ENCODE measurements around the gene INHBB. TPM values are rescaled to one million over a fixed set of nuclear protein-coding genes. Genes with fewer than 3 reads are reported as not detected.

The INHBB gene
- polyA plus RNA-seq, 1 donor from 2014 or later, result not detected

DNA sequence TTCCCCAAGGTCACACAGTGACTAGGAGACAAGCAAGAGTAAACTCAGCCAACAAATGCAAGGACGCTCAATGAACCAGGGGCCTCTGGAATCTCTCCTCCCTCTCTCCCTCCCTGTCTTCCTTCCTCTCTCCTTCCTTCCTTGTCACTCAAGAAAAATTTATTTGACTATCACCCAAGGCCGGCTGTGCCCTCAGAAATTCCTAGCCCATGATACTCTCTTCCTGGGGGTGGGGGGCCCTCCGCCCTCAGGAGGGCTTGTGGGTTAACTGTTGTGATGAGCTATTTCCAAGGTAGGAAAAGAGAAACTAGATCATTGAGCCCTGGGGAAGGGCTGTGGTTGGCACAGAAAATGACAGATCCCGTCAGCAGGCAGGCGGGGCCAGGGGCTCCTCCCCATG is 21.7 kb downstream of the INHBB start:
- Histone ChIP-seq H3K36me3 (ENCODE audit: insufficient read depth, low read length) (no peaks in the 10 kb centered on the region), H3K9me2 (ENCODE audit: insufficient read depth, low read length) (no peaks in the 10 kb centered on the region), H3F3A (ENCODE audit: insufficient read depth, low read length, poor library complexity, severe bottlenecking) (no peaks in the 10 kb centered on the region), H3K4me2 (ENCODE audit: low read length) (no peak overlapping the region), H4K20me1 (ENCODE audit: insufficient read depth) (no peaks in the 10 kb centered on the region), H2AFZ (ENCODE audit: low read depth, low read length) (no peak overlapping the region), H3K27me3 (ENCODE audit: insufficient read depth, low read depth, low read length) (no peaks in the 10 kb centered on the region), H3K9ac (ENCODE audit: low read length) (no peak overlapping the region), H3K9me3 (ENCODE audit: low read length) (no peaks in the 10 kb centered on the region), H3K4me3 (ENCODE audit: low read length) (no peak overlapping the region), H3K79me2 (replicated peaks; ENCODE audit: insufficient read depth, low read length) (no peaks in the 10 kb centered on the region), H3K27ac (ENCODE audit: low read length) (no peak overlapping the region)
- no peak for TF ChIP-seq TAF1 (IDR thresholded peaks at IDR 0.05; ENCODE audit: low read depth)
- TF ChIP-seq SMC3 (conservative IDR thresholded peaks at IDR 0.05; ENCODE audit: poor library complexity), result no peak
- no peak for TF ChIP-seq MXI1 (conservative IDR thresholded peaks at IDR 0.05; ENCODE audit: poor library complexity, severe bottlenecking)
- no peak for TF ChIP-seq POLR2AphosphoS5 (IDR thresholded peaks at IDR 0.05)
- TF ChIP-seq EZH2 (IDR thresholded peaks at IDR 0.05; ENCODE audit: borderline replicate concordance, insufficient read depth, low read length, poor library complexity, severe bottlenecking), result no peak
- TF ChIP-seq EP300 (conservative IDR thresholded peaks at IDR 0.05; ENCODE audit: poor library complexity, severe bottlenecking), result no peak
- TF ChIP-seq, protein P1, sequence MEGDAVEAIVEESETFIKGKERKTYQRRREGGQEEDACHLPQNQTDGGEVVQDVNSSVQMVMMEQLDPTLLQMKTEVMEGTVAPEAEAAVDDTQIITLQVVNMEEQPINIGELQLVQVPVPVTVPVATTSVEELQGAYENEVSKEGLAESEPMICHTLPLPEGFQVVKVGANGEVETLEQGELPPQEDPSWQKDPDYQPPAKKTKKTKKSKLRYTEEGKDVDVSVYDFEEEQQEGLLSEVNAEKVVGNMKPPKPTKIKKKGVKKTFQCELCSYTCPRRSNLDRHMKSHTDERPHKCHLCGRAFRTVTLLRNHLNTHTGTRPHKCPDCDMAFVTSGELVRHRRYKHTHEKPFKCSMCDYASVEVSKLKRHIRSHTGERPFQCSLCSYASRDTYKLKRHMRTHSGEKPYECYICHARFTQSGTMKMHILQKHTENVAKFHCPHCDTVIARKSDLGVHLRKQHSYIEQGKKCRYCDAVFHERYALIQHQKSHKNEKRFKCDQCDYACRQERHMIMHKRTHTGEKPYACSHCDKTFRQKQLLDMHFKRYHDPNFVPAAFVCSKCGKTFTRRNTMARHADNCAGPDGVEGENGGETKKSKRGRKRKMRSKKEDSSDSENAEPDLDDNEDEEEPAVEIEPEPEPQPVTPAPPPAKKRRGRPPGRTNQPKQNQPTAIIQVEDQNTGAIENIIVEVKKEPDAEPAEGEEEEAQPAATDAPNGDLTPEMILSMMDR (IDR thresholded peaks at IDR 0.05; ENCODE audit: poor library complexity, severe bottlenecking), result no peak
- TF ChIP-seq, protein P2, sequence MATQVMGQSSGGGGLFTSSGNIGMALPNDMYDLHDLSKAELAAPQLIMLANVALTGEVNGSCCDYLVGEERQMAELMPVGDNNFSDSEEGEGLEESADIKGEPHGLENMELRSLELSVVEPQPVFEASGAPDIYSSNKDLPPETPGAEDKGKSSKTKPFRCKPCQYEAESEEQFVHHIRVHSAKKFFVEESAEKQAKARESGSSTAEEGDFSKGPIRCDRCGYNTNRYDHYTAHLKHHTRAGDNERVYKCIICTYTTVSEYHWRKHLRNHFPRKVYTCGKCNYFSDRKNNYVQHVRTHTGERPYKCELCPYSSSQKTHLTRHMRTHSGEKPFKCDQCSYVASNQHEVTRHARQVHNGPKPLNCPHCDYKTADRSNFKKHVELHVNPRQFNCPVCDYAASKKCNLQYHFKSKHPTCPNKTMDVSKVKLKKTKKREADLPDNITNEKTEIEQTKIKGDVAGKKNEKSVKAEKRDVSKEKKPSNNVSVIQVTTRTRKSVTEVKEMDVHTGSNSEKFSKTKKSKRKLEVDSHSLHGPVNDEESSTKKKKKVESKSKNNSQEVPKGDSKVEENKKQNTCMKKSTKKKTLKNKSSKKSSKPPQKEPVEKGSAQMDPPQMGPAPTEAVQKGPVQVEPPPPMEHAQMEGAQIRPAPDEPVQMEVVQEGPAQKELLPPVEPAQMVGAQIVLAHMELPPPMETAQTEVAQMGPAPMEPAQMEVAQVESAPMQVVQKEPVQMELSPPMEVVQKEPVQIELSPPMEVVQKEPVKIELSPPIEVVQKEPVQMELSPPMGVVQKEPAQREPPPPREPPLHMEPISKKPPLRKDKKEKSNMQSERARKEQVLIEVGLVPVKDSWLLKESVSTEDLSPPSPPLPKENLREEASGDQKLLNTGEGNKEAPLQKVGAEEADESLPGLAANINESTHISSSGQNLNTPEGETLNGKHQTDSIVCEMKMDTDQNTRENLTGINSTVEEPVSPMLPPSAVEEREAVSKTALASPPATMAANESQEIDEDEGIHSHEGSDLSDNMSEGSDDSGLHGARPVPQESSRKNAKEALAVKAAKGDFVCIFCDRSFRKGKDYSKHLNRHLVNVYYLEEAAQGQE (IDR thresholded peaks at IDR 0.05; ENCODE audit: borderline replicate concordance), result no peak
- no peak for TF ChIP-seq RAD21 (conservative IDR thresholded peaks at IDR 0.05)

DNA sequence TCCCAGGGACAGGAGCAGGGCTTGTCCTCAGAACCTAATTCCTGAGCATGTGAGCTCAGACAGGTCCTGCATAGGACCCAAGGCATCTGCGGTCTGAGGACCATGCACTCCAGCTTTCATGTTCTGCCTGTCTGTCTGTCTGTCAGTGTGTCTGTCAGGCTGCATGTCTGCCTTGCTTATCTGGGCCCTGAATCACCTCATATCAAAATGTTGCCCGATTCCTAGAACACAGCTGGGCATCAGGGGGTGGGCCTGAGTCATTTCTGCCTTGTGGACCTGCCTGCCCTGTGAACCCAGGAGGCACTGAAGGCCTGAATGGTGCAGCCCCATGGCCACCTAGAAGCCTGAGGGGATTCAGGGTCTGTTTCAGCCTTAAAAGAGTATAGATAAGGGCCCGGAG is 22.1 kb downstream of the INHBB start:
- Histone ChIP-seq H3K4me3 (ENCODE audit: low read length) (no peak overlapping the region), H3K36me3 (ENCODE audit: insufficient read depth, low read length) (no peaks in the 10 kb centered on the region), H3F3A (ENCODE audit: insufficient read depth, low read length, poor library complexity, severe bottlenecking) (no peaks in the 10 kb centered on the region), H3K9ac (ENCODE audit: low read length) (no peak overlapping the region), H3K27me3 (ENCODE audit: insufficient read depth, low read depth, low read length) (no peaks in the 10 kb centered on the region), H2AFZ (ENCODE audit: low read depth, low read length) (no peak overlapping the region), H3K79me2 (replicated peaks; ENCODE audit: insufficient read depth, low read length) (no peaks in the 10 kb centered on the region), H4K20me1 (ENCODE audit: insufficient read depth) (no peaks in the 10 kb centered on the region), H3K27ac (ENCODE audit: low read length) (no peak overlapping the region), H3K9me2 (ENCODE audit: insufficient read depth, low read length) (no peaks in the 10 kb centered on the region), H3K9me3 (ENCODE audit: low read length) (no peaks in the 10 kb centered on the region), H3K4me2 (ENCODE audit: low read length) (no peak overlapping the region)
- TF ChIP-seq EZH2 (IDR thresholded peaks at IDR 0.05; ENCODE audit: borderline replicate concordance, insufficient read depth, low read length, poor library complexity, severe bottlenecking), result no peak
- no peak for TF ChIP-seq TAF1 (IDR thresholded peaks at IDR 0.05; ENCODE audit: low read depth)
- no peak for TF ChIP-seq MXI1 (conservative IDR thresholded peaks at IDR 0.05; ENCODE audit: poor library complexity, severe bottlenecking)
- no peak for TF ChIP-seq EP300 (conservative IDR thresholded peaks at IDR 0.05; ENCODE audit: poor library complexity, severe bottlenecking)

Data from neural cell (in vitro differentiated cells).